SK-N-SH (cell line): ENCODE data around the gene HSDL1.

Source experiments
- CHD2 ChIP-seq: fragments of 150-350 bp; IDR thresholded peaks from 2 replicates; pipeline ENCODE4 v1.6.1; 2018; ENCODE audit warnings: low read length; ENCODE audit not compliant: partially characterized antibody
- CTCF ChIP-seq: fragments of 200-600 bp; sonication (generic); IDR thresholded peaks from 2 replicates; pipeline ENCODE4 v1.6.1; 2017; ENCODE audit warnings: antibody characterized with exemption, mild to moderate bottlenecking, moderate library complexity
- ELF1 ChIP-seq: IDR thresholded peaks from 2 replicates; pipeline ENCODE4 v1.4.0; 2012
- EZH2phosphoT487 ChIP-seq: fragments of 200-600 bp; sonication (generic); IDR thresholded peaks from 2 replicates; pipeline ENCODE4 v1.6.1; 2017; ENCODE audit warnings: low read depth, mixed run types, mild to moderate bottlenecking, antibody characterized with exemption, moderate library complexity, borderline replicate concordance
- JUND ChIP-seq: IDR thresholded peaks from 2 replicates; pipeline ENCODE4 v1.4.0; 2012
- POLR2AphosphoS5 ChIP-seq: IDR thresholded peaks from 2 replicates; pipeline ENCODE4 v1.6.1; 2012; ENCODE audit warnings: low read depth, low read length
- USF2 ChIP-seq: fragments of 150-350 bp; IDR thresholded peaks from 2 replicates; pipeline ENCODE4 v1.6.1; 2017; ENCODE audit warnings: antibody characterized with exemption, low read length, low read depth, borderline replicate concordance

DNA sequence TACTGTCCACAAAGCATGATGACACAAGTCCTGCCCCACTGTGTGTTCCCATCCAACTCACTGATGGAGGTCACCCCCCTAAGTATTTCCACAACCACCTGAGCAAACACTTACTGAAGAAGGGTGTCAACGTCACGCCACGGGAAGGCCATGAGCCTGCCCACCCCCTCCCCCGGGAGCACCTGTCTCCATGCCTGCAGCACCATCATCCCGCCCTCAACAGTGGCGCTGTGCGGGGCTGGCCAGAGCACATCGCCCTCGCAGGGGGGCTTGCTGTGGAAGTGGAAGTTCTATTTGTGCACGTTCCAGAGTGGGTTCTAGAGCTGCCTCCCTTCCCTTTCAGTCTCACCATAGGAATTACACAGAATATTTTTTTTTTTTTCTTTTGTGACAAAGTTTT, 24.0 kb downstream of the HSDL1 start:
- no peak for TF ChIP-seq USF2
- no peak for TF ChIP-seq ELF1
- TF ChIP-seq CTCF: no peak
- no peak for TF ChIP-seq CHD2
- no peak for TF ChIP-seq POLR2AphosphoS5
- TF ChIP-seq JUND: no peak
- TF ChIP-seq EZH2phosphoT487: no peak
